T-helper 2 cell treated with Interferon-gamma antibody and Interleukin-4, amounts not matched to agents 5 μg/mL and 100 μg/mL, for 36 hours (primary cell): ENCODE data around the gene CDH15.

ENCODE experiments used
- DNase-seq: peaks from one replicate; pipeline ENCODE4 v3.0.0; 2021; ENCODE audit warnings: low spot score
- H3K27ac Mint-ChIP-seq: one replicate; pipeline ENCODE4 v1.8.0; 2021; ENCODE audit warnings: mild to moderate bottlenecking, mixed read lengths
- H3K27me3 Mint-ChIP-seq: one replicate; pipeline ENCODE4 v1.8.0; 2021; ENCODE audit warnings: low read depth, mixed read lengths
- H3K36me3 Mint-ChIP-seq: one replicate; pipeline ENCODE4 v1.8.0; 2021; ENCODE audit warnings: low read depth, mixed read lengths
- H3K4me1 Mint-ChIP-seq: one replicate; pipeline ENCODE4 v1.8.0; 2021; ENCODE audit warnings: low read depth, mixed read lengths
- H3K4me3 Mint-ChIP-seq: one replicate; pipeline ENCODE4 v1.8.0; 2022; ENCODE audit warnings: mild to moderate bottlenecking, moderate library complexity, mixed read lengths
- H3K9me3 Mint-ChIP-seq: one replicate; pipeline ENCODE4 v1.8.0; 2021; ENCODE audit warnings: mixed read lengths

CDH15 gene

DNA sequence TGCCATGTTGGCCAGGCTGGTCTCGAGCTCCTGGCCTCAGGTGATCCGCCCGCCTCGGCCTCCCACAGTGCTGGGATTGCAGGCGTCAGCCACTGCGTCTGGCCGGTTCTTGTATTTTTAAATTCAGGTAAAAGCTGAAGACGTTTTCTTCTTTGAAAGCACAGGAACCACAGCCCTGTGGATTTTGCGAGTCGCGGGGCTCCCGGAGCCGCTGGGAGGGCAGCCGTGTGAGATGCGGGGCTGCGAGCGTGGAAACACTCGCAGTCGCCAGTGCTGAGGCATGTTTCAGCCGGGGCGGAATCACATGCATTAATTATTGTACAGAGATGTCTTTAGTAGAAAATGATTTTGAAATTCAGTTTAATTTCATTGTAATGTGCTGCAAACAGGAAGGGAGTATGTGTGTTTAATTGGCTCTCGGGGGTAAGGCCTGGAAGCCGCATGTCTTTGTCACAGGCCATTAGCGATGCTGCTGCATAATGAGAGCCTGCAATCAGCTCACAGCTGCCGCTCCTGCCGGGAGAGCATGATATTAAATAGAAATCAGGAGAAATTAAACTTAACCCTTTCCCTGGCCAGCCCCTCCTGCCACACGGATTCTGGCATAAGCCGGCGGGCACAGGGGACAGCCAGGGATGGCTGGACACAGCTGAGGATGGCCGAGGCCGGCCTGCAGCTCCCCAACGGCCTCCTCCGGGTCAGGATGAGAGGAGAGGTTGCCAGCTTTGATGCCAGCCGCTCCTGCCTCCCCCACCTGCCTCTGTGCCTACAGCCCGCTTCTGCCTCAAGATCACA is 35.4 kb upstream of the CDH15 start:
- no peaks in the 10 kb centered on the region for H3K27me3 Mint-ChIP-seq
- H3K36me3 Mint-ChIP-seq: peaks cover 16% of the 10 kb centered on the region
- H3K9me3 Mint-ChIP-seq: no peaks in the 10 kb centered on the region
- DNase-seq: no peak
- no peaks in the 10 kb centered on the region for H3K4me1 Mint-ChIP-seq
- H3K27ac Mint-ChIP-seq: no peak overlapping the region
- no peak overlapping the region for H3K4me3 Mint-ChIP-seq

DNA sequence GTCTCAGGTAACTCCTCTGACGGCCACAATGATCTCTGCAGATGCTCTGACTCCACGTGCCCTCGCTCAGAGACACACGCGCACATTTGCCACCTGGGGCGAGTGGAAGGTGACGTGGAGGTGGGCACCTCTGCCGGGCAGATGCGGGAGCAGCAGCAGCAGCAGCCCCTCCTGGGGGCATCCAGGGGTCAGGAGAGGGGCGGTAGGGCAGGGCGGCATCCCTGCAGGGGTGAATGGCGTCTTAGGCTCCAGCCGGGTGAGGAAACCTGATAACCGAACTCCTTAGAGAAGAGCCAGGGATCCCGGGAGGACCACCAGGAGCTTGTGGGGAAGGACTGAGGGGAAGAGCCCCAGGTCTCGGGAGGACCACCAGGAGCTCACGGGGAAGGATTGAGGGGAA is 34.6 kb upstream of the CDH15 start:
- H3K36me3 Mint-ChIP-seq: peaks cover 14% of the 10 kb centered on the region
- H3K4me1 Mint-ChIP-seq: no peaks in the 10 kb centered on the region
- DNase-seq: no peak
- H3K27ac Mint-ChIP-seq: no peak overlapping the region
- no peaks in the 10 kb centered on the region for H3K9me3 Mint-ChIP-seq
- no peak overlapping the region for H3K4me3 Mint-ChIP-seq
- no peaks in the 10 kb centered on the region for H3K27me3 Mint-ChIP-seq

DNA sequence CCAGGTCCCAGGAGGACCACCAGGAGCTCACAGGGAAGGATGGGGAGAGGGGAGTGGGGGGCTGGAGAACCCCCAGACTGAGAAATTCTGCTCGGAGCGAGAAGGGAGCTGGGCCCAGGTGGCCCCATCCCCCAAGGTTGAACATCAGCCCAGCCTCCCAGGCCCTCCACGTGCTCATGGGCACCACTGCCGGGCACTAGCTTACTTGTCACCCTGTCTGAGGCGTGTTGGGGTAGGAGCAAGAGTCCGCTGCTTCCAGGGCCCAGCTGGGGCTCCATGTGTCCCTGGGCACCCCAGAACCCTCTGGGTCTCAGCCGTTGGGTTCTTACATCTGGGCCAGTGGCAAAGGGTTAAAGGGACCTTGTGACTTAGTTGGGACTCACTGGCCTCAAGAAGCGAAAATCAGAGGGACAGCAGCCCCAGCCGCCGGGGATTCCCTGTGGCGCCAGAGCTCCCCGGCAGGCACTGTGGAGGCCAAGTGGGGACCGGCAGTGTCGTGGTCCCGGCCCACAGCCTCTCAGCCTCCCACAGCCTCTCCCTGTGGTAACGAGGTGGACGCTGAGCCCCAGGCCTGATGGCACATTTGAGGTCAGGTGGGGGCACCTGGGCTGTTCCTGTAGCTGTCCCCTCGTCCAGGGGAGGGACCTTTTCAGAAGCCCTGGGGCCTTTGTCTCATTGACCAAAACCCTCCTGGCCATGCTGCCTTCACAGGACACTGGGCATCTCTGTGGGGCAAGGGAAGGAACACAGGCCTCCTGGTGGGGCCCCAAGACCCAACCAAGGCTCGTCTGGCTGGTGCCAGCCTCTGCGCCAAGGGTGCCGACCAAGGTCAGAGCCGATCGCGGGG is 33.7 kb upstream of the CDH15 start:
- DNase-seq: no peak
- H3K9me3 Mint-ChIP-seq: no peaks in the 10 kb centered on the region
- H3K27ac Mint-ChIP-seq: no peak overlapping the region
- peaks cover 16% of the 10 kb centered on the region for H3K36me3 Mint-ChIP-seq
- H3K4me1 Mint-ChIP-seq: no peaks in the 10 kb centered on the region
- no peak overlapping the region for H3K4me3 Mint-ChIP-seq
- H3K27me3 Mint-ChIP-seq: no peaks in the 10 kb centered on the region

DNA sequence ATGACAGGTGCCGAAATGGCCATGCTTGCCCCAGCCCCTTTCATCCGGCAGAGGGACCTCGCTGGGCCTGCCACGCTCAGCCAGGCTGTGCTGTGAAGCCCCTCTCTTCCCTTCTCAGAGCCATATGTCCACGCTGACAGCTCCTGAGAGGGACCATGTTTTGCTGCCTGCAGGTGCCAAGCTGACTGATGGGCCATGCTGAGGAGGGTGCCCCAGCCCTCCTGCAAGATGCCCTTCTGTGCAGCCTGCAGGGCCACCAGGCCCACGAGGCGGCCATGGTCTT is 33.1 kb upstream of the CDH15 start:
- no peaks in the 10 kb centered on the region for H3K4me1 Mint-ChIP-seq
- H3K27ac Mint-ChIP-seq: no peak overlapping the region
- H3K36me3 Mint-ChIP-seq: peaks cover 16% of the 10 kb centered on the region
- no peaks in the 10 kb centered on the region for H3K9me3 Mint-ChIP-seq
- no peaks in the 10 kb centered on the region for H3K27me3 Mint-ChIP-seq
- H3K4me3 Mint-ChIP-seq: no peak overlapping the region
- DNase-seq: no peak

DNA sequence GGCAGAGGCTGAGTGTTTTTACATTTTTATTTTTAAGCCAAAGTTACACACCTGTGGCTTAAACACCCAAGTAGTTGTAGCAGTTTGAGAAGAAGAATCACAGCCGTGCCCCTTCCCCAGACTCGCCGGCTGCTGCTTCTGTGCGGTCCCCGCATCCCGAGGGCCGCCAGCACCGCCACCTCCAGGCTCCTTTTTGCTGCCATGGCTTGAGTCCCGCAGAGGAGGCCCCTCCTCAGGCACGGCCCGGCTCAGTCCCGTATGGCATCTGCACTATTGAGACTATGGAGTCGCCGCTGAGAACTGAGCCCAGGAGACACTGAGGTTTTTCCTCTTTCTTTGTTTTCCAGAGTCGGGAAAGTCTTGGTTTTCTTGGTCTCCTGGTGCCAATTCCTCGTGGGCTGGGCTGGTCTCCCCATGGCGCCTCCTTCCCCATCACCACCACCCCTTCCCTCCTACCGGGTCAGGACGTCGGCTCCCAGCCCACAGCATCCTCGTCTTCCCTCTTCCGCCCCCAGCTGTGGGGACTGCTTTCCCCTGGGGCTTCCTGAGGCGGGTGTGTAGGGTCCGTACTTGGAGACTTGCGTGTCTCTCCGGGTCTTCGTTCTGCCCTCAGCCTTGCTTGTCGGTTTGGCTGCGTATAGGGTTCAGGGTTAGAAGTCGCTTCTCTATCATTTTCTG is 32.6 kb upstream of the CDH15 start:
- no peaks in the 10 kb centered on the region for H3K27me3 Mint-ChIP-seq
- H3K4me1 Mint-ChIP-seq: no peaks in the 10 kb centered on the region
- no peak overlapping the region for H3K27ac Mint-ChIP-seq
- no peak for DNase-seq
- H3K9me3 Mint-ChIP-seq: no peaks in the 10 kb centered on the region
- H3K4me3 Mint-ChIP-seq: no peak overlapping the region
- H3K36me3 Mint-ChIP-seq: peaks cover 14% of the 10 kb centered on the region

DNA sequence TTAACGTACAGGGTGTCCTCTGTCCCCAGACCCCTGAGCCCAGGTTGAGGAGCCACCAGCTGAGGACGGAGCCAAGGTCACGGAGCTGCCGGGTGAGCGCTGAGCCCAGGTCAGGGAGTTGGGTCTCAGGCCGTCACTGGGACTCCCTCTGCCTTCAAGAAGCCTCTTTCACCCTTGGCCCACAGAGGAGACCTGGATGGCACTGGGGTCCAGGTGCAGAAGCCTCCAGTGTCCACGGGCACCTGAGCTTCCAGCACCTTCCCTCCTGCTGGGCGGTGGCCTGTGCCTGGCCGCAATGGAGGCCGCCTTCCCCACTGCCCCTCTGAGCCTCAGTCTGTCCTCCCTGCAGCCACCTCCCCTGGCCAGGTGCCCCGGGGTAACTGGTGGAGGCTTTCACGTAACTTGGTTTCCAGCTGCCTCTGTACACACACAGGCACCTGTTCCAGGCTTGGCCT is 31.6 kb upstream of the CDH15 start:
- no peaks in the 10 kb centered on the region for H3K27me3 Mint-ChIP-seq
- H3K36me3 Mint-ChIP-seq: peaks cover 8% of the 10 kb centered on the region
- H3K27ac Mint-ChIP-seq: no peak overlapping the region
- no peaks in the 10 kb centered on the region for H3K4me1 Mint-ChIP-seq
- H3K9me3 Mint-ChIP-seq: no peaks in the 10 kb centered on the region
- no peak overlapping the region for H3K4me3 Mint-ChIP-seq
- no peak for DNase-seq

DNA sequence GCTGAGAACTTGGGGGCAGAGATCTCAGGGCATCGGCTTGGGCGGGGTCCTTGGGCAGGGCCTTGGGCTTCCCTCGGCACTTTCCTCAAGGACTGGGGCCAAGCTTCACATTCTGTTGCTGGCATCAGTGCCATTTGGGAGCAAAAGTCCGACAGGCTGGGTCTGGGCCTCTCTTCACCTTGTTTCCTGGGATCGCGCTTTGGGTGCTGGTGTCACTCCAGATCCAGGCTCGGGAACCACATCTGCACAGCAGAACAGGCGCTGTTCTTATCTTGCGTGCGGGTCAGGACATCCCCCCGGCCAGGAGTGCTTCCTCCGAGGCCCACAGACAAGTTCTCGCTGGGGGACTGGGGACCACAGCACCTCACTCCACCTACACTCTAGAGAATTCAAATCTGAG is 31.1 kb upstream of the CDH15 start:
- H3K27me3 Mint-ChIP-seq: no peaks in the 10 kb centered on the region
- no peaks in the 10 kb centered on the region for H3K9me3 Mint-ChIP-seq
- H3K27ac Mint-ChIP-seq: no peak overlapping the region
- H3K36me3 Mint-ChIP-seq: peaks cover 8% of the 10 kb centered on the region
- no peaks in the 10 kb centered on the region for H3K4me1 Mint-ChIP-seq
- H3K4me3 Mint-ChIP-seq: no peak overlapping the region
- no peak for DNase-seq

DNA sequence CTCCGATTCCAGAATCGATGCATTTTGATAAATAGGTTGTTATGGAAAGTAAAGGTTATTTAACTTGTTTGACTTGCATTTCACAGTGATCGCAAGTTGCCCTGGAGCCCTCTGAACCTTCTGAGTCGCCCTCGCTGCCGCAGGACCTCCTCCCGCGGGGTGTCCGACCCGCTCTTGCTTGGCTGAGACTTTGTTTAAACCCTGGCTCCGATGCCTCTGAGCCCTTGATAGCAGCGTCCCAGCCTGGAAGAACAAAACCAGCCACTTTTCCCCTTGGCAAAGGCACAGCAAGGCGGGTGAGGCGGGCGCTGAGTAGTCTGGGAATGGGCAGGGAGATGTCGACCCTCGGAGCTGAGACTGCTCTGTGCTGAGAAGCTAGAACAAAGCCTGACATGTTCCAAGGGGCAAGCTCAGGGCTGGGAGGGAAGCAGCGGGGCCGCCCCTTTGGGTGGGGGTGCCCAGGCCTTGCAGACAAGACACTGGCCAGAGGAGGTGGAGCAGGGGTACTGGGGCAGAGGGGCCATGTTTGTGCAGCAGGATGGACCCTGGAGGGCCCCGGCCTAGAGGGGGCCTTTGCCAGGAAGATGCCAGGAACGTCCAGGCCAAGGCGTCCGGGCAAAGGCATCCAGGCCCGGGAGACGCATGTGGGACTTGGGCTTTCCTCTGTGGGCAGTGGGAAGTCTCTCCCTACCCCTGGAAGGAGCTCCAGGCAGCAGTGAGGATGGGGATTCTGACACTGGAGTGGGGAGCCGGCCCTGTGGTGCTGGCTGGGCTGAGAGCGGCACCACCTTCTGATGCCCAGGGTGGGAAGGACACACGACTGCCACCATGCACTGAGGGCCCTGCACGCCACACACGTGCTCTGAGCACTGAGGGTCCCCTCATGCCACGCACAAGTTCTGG is 30.3 kb upstream of the CDH15 start:
- Mint-ChIP-seq H3K36me3 (peaks cover 11% of the 10 kb centered on the region), H3K27me3 (no peaks in the 10 kb centered on the region), H3K4me1 (no peaks in the 10 kb centered on the region), H3K27ac (no peak overlapping the region), H3K9me3 (no peaks in the 10 kb centered on the region), H3K4me3 (no peak overlapping the region)
- no peak for DNase-seq

DNA sequence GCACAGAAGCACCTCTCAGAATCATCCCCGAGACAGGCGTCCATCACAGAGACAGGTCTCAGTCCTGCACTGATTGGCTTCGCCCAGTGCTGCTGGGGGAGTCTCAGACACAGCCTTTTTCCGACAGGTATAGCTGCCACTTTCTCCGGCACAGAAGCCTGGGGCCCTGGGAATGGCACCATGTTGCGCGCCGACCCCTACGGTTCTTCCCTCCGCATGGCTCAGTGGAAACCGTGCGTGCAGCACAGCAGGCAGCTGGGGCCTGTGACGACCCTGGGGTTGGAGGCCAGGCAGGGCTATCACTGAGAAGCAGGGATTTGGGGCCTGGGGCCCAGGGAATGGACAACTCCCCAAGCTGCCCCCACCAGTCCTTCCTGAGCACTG is 29.7 kb upstream of the CDH15 start:
- DNase-seq: no peak
- Mint-ChIP-seq H3K4me1 (no peaks in the 10 kb centered on the region), H3K9me3 (no peaks in the 10 kb centered on the region), H3K27me3 (no peaks in the 10 kb centered on the region), H3K4me3 (no peak overlapping the region), H3K27ac (no peak overlapping the region), H3K36me3 (peaks cover 16% of the 10 kb centered on the region)

DNA sequence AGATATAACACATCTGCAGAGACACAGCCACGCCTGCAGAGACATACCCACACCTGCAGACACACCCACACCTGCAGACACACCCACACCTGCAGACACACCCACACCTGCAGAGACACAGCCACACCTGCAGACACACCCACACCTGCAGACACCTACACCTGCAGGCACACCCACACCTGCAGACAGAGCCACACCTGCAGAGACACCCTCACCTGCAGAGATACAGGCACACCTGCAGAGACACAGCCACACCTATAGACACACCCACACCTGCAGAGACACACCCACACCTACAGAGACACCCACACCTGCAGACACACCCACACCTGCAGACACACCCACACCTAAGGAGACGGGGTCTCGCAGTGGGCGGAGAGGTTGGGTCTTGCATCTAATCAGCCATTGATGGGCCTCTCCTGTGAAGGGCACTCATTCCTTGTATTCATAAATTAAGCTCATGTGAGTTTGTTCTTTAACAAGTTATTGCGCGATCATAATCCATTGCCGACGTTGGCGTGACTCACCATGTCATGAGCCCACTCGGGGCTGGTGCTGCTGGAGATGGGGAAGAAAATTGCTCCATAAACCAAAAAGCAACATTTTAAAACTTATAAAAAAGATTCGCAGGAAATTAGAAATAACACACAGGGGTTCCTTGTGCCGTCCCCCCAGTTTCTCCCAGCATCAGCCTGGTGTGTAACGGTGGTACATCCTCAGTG is 28.9 kb upstream of the CDH15 start:
- H3K9me3 Mint-ChIP-seq: no peaks in the 10 kb centered on the region

DNA sequence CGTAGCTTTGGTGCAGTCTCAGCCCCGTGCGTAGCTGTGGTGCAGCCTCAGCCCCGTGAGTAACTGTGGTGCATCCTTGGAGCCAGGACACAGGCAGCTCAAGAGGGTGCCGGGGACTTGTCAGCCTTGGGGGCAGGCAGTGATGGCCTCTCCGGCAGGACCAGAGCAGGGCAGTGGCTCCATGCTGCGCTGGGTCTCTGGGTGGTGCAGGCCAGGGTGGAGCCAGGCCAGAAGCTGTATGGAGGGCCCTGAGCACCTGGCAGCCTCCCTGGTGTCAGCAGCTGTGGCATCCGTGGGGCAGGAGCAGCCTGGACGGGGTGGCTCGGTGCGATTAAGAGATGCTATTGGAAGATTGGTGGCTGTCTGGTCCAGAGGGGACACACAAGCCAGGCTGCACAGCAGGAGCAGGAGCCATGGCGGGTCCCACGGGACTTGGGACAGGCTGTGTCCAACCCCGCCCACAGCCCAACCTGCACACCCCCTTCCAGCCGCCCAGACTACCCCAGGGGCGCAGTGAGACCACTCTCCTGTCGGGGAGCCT is 28.3 kb upstream of the CDH15 start:
- Mint-ChIP-seq H3K27ac (no peak overlapping the region), H3K27me3 (no peaks in the 10 kb centered on the region), H3K36me3 (peaks cover 26% of the 10 kb centered on the region), H3K9me3 (no peaks in the 10 kb centered on the region), H3K4me1 (no peaks in the 10 kb centered on the region), H3K4me3 (no peak overlapping the region)
- DNase-seq: no peak

More for the DNA sequence above, 28.9 kb upstream of the CDH15 start:
- Mint-ChIP-seq H3K27me3 (no peaks in the 10 kb centered on the region), H3K27ac (no peak overlapping the region), H3K36me3 (peaks cover 19% of the 10 kb centered on the region), H3K4me3 (no peak overlapping the region), H3K4me1 (no peaks in the 10 kb centered on the region)
- DNase-seq: no peak

DNA sequence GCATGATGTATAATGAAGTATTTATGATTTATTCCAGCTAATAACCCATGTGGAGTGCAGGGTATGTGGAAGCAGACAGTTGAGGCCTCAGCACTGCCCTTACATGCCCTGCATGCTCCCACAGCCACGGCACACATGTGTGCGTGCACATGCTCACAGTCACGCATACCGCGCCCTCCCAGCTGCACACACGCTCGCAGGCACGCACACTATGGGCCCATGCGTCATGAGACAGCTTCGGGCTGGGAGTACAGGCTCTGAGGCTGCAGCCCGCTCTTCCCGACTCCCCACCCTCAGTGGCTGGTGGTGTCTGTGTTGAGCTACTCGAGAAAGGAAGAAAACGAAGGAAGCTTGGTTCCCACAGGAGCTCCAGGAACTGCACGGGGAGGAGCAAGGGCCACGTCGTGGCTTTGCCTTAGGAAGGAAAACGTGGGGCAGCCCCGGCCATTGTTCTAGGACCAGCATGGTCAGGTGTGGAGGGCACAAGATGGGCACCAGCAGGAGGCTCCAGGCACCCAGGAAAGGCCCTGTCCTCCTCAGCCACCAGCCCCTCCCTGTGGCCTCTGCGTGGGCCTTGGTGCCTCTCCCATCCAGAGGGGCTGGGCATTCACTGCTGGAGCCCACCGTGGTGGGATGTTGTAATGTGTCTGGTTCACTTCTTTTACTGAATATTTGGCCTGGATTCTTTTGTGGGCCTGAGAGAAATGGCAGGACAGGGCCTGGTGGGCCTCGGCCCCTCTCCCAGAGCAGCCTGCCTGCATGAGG is 27.5 kb upstream of the CDH15 start:
- Mint-ChIP-seq H3K36me3 (peaks cover 34% of the 10 kb centered on the region), H3K4me3 (no peak overlapping the region), H3K27ac (no peak overlapping the region), H3K9me3 (peaks cover 5% of the 10 kb centered on the region), H3K4me1 (no peaks in the 10 kb centered on the region), H3K27me3 (no peaks in the 10 kb centered on the region)
- no peak for DNase-seq
